Osteocyte (in vitro differentiated cells): ENCODE results near the gene ZNF214. TPM values are rescaled to one million over a fixed set of nuclear protein-coding genes. Genes with fewer than 3 reads are reported as not detected.

Source experiments
- DNase-seq: peaks from one replicate; pipeline ENCODE4 v3.0.0; 2021; ENCODE audit warnings: mixed read lengths; ENCODE audit not compliant: unreplicated experiment; ENCODE audit errors: extremely low spot score
- H3K27ac Mint-ChIP-seq: one replicate; pipeline ENCODE4 v1.8.0; 2021; ENCODE audit warnings: mild to moderate bottlenecking, mixed read lengths; ENCODE audit not compliant: unreplicated experiment
- H3K27me3 Mint-ChIP-seq: one replicate; pipeline ENCODE4 v1.8.0; 2021; ENCODE audit warnings: mixed read lengths; ENCODE audit not compliant: unreplicated experiment
- H3K36me3 Mint-ChIP-seq: one replicate; pipeline ENCODE4 v1.8.0; 2021; ENCODE audit warnings: mixed read lengths; ENCODE audit not compliant: unreplicated experiment
- H3K4me1 Mint-ChIP-seq: one replicate; pipeline ENCODE4 v1.8.0; 2021; ENCODE audit warnings: mixed read lengths; ENCODE audit not compliant: unreplicated experiment
- H3K4me3 Mint-ChIP-seq: one replicate; pipeline ENCODE4 v1.8.0; 2021; ENCODE audit warnings: mild to moderate bottlenecking, moderate library complexity, mixed read lengths; ENCODE audit not compliant: unreplicated experiment
- H3K9me3 Mint-ChIP-seq: one replicate; pipeline ENCODE4 v1.8.0; 2021; ENCODE audit warnings: mixed read lengths; ENCODE audit not compliant: unreplicated experiment
- total RNA-seq: library from RNA; stranded (reverse); gene quantifications from 2 replicates; pipeline ENCODE4 v1.2.1, GENCODE V29; 2021
- TF ChIP-seq, protein P1 (sequence below): fragments of 200-600 bp; sonication (generic); IDR thresholded peaks from 2 replicates; pipeline ENCODE4 v1.5.0; 2021; ENCODE audit warnings: antibody characterized with exemption, mild to moderate bottlenecking, moderate library complexity

Gene ZNF214
- total RNA-seq, 1 donor from 2014 or later = 2.3 TPM

DNA sequence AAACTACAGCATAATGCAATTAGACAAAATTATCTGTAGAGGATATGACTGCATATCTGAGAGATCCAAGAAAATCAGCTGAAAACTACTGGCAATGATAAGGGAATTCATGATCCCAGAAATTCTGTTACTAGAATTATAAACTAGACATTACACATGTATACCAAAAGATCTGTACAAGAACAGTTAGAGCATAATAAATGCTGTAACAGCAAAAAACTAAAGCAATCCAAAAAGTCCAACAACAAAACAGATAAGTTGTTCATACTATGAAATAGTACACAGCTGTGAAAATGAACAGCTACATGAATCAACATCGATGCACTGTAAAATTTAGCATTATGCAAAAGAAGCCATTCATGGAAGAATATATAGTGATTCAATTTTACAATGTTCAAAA is 6.0 kb downstream of the ZNF214 start:
- no peaks in the 10 kb centered on the region for H3K36me3 Mint-ChIP-seq
- no peak overlapping the region for H3K27ac Mint-ChIP-seq
- H3K9me3 Mint-ChIP-seq = no peaks in the 10 kb centered on the region
- no peak overlapping the region for H3K4me3 Mint-ChIP-seq
- no peak for DNase-seq
- H3K27me3 Mint-ChIP-seq = peaks cover 5% of the 10 kb centered on the region
- no peaks in the 10 kb centered on the region for H3K4me1 Mint-ChIP-seq
- TF ChIP-seq, protein P1, sequence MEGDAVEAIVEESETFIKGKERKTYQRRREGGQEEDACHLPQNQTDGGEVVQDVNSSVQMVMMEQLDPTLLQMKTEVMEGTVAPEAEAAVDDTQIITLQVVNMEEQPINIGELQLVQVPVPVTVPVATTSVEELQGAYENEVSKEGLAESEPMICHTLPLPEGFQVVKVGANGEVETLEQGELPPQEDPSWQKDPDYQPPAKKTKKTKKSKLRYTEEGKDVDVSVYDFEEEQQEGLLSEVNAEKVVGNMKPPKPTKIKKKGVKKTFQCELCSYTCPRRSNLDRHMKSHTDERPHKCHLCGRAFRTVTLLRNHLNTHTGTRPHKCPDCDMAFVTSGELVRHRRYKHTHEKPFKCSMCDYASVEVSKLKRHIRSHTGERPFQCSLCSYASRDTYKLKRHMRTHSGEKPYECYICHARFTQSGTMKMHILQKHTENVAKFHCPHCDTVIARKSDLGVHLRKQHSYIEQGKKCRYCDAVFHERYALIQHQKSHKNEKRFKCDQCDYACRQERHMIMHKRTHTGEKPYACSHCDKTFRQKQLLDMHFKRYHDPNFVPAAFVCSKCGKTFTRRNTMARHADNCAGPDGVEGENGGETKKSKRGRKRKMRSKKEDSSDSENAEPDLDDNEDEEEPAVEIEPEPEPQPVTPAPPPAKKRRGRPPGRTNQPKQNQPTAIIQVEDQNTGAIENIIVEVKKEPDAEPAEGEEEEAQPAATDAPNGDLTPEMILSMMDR = no peak

GRCh38 chr11:7004482-7004881 is 15.7 kb downstream of the ZNF214 start:
- Mint-ChIP-seq H3K4me3 (no peak overlapping the region), H3K27me3 (no peaks in the 10 kb centered on the region), H3K36me3 (peaks cover 9% of the 10 kb centered on the region), H3K27ac (no peak overlapping the region), H3K4me1 (no peaks in the 10 kb centered on the region), H3K9me3 (no peaks in the 10 kb centered on the region)
- TF ChIP-seq, protein P1 = no peak
- DNase-seq = no peak

DNA sequence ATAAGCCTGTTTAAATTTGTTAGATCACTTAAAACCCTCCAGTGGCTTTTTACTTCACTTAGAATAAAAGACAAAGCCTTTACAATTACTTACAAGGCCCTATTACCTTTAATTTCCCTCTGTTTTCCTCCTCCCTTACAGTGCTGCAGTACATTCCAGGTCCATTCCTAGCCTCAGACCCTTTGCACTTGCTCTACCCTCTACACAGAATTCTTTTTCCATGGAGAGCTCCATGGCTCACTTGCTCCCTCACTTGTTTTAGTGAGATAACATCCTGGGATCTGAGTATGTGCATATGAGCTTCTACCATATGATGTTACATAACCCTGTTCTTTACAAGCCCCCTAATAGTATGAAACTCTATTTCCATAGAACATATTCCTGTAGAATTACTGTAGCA is 24.4 kb downstream of the ZNF214 start:
- H3K4me1 Mint-ChIP-seq = peaks cover 18% of the 10 kb centered on the region
- H3K4me3 Mint-ChIP-seq = no peak overlapping the region
- TF ChIP-seq, protein P1 = no peak
- no peak for DNase-seq
- H3K9me3 Mint-ChIP-seq = no peaks in the 10 kb centered on the region
- peaks cover 2% of the 10 kb centered on the region for H3K27me3 Mint-ChIP-seq
- no peak overlapping the region for H3K27ac Mint-ChIP-seq
- H3K36me3 Mint-ChIP-seq = peaks cover 8% of the 10 kb centered on the region

DNA sequence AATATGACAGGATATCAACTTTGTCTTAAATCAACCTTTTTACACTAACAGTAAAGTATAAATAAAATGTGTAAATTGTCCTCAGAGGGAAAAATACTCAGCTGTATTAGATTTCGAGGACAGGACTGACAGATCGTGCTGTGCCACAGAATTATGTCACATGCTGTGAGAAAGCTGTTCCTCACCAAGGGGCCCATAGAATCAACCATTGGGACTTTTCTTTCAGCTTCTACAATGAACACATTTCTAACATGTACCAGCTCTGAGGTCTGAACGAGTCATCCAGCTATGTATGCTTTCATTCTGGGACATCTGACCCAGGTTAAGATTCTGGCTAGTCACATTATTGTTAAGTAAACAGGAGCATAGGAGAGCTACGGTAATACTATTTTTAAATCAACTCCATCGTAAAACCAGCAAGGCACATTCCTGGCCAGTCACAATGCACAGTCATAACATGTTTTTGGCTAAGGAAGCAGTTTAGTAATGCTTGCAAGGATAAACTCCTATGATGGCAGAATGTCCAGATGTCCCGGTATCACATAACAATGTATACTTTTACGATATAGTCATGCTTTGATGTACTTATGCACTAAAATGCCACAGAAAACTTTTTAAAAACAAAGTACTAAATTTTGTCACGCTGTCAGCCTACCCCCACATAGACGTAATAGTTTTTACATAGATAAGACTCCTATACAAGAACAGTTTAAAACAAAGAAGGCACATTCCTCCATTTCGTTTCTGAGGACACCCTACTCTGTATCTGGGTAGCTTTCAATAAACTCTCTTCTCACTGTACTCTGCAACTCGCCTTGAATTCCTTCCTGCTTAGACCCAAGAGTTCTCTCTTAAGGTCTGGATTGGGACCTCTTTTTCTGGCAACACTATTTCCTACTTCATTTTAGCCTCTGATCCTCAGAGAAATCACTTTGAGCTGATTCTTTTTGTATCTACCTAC is 27.4 kb downstream of the ZNF214 start:
- Mint-ChIP-seq H3K27me3 (peaks cover 2% of the 10 kb centered on the region), H3K4me3 (no peak overlapping the region), H3K27ac (peak overlapping the region; percentile 56), H3K9me3 (no peaks in the 10 kb centered on the region), H3K4me1 (peaks cover 18% of the 10 kb centered on the region), H3K36me3 (no peaks in the 10 kb centered on the region)
- TF ChIP-seq, protein P1 = no peak
- no peak for DNase-seq

GRCh38 chr11:6992026-6992425 is 28.1 kb downstream of the ZNF214 start:
- Mint-ChIP-seq H3K27ac (no peak overlapping the region), H3K27me3 (peaks cover 2% of the 10 kb centered on the region), H3K36me3 (no peaks in the 10 kb centered on the region), H3K4me3 (no peak overlapping the region), H3K4me1 (peaks cover 18% of the 10 kb centered on the region), H3K9me3 (no peaks in the 10 kb centered on the region)
- TF ChIP-seq, protein P1 = no peak
- no peak for DNase-seq
